ENCODE data around the gene BEAN1.

DNA sequence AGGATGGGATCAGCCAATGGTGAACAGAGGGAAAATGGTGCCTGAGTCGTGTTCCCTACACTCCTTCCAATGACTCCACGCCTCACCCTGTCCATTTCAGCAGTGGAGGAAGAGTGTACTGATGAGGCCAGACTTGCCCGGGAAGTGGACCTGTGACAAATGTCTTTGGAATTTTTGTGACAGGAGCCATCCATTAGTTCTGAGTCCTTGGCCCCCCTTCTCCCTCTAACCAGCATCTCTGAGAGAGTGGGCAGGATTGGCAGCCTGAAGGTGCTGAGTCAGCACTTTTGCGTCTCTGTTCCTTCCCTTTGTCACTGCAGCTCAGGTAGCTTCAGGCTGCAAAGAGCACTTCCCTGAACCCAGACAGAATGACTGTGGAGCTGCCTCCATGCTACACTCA is 30.8 kb downstream of the BEAN1 start:
- TF ChIP-seq CTCF (IDR thresholded peaks at IDR 0.05; ENCODE audit: borderline replicate concordance, extremely low read depth, low read length, poor library complexity, severe bottlenecking) (no peak), EZH2 (IDR thresholded peaks at IDR 0.05; ENCODE audit: borderline replicate concordance, low read depth, low read length, severe bottlenecking) (no peak)
